Transverse colon (tissue), 4 donors: ENCODE measurements around the gene ST8SIA6.

Source experiments
- POLR2AphosphoS5 ChIP-seq, 3 donors: sonication (generic); formaldehyde crosslinking; IDR thresholded peaks; one replicate each; pipeline ENCODE4 v1.6.1; 2016; ENCODE audit warnings: antibody characterized with exemption in 3 of 3
- TF ChIP-seq, protein P1 (sequence below), 5 experiments: fragments of 200-600 bp in 3 of 5; fragments of 450-650 bp in 2 of 5; sonication (generic) in 3 of 5; IDR thresholded peaks; 1 replicate in 2 of 5; 2 replicates in 3 of 5; pipeline ENCODE4 v1.5.1; 2016 to 2017; ENCODE audit warnings: antibody characterized with exemption in 5 of 5, inconsistent platforms in 3 of 5, mild to moderate bottlenecking in 2 of 5, moderate library complexity in 1 of 5

DNA sequence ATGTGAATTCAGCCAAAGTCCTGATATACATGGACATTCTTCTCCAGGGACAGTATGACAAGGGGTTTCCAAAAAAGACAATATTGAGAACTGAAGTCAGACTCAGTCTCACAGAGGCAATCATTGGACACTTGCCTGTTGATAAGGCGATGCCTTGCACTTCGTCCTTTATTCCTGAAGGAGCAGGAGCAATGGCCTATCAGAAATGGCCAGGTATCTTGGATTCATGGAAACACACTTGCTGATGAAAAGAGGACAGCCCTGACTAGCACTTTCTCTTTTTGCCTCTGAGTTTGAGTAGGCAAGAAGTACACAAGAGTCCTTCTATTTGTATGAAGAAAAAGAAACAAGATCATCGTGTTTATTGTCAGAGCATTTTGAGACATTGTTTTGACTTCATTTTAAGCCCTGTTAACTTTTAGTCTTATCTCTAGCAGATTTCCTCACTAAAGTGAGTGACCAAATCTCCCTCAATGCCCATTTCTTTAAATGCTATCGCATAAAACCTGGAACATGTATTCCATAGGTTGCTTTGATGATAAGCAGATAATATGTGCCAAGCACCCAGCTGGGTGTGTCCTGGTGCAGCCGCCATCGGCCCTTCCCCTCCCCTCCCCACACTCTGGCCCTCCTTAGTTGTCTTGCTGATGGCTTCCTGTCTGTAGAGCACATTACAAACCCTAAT is 26.6 kb downstream of the ST8SIA6 start:
- TF ChIP-seq, protein P1, sequence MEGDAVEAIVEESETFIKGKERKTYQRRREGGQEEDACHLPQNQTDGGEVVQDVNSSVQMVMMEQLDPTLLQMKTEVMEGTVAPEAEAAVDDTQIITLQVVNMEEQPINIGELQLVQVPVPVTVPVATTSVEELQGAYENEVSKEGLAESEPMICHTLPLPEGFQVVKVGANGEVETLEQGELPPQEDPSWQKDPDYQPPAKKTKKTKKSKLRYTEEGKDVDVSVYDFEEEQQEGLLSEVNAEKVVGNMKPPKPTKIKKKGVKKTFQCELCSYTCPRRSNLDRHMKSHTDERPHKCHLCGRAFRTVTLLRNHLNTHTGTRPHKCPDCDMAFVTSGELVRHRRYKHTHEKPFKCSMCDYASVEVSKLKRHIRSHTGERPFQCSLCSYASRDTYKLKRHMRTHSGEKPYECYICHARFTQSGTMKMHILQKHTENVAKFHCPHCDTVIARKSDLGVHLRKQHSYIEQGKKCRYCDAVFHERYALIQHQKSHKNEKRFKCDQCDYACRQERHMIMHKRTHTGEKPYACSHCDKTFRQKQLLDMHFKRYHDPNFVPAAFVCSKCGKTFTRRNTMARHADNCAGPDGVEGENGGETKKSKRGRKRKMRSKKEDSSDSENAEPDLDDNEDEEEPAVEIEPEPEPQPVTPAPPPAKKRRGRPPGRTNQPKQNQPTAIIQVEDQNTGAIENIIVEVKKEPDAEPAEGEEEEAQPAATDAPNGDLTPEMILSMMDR (IDR thresholded peaks at IDR 0.05), result no peak
- TF ChIP-seq POLR2AphosphoS5 (IDR thresholded peaks at IDR 0.05), result no peak
